ENCODE data around the gene RGS8.

Gene RGS8

DNA sequence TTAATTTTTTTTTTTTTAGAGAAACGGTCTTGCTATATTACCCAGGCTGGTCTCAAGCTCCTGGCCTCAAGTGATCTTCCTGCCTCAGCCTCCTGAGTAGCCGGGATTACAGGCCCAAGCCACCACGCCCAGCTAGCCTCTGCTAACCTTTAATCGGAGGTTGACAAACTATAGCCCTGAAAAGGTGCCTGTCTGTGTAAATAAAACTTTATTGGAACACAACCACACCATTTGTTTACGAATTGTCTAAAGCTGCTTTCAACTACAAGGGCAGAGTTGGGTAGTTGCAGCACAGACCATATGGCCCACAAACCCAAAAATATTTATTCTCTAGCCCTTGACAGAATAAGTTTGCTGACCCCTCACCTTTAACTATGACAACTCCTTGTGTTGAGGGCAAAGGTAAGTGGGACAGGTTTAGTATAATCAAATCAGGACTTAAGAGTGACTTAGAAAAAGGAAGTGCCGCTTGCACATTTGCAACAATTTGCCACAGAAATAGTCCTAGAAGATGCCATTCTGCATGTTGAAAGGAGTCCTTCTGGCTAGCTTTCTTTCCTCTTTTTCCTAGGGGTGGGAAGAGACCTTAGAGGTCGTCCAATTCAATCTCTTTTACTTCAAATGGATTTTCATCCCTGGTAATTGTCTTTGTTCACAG is 16.4 kb downstream of the RGS8 start:
- TF ChIP-seq, protein P1, sequence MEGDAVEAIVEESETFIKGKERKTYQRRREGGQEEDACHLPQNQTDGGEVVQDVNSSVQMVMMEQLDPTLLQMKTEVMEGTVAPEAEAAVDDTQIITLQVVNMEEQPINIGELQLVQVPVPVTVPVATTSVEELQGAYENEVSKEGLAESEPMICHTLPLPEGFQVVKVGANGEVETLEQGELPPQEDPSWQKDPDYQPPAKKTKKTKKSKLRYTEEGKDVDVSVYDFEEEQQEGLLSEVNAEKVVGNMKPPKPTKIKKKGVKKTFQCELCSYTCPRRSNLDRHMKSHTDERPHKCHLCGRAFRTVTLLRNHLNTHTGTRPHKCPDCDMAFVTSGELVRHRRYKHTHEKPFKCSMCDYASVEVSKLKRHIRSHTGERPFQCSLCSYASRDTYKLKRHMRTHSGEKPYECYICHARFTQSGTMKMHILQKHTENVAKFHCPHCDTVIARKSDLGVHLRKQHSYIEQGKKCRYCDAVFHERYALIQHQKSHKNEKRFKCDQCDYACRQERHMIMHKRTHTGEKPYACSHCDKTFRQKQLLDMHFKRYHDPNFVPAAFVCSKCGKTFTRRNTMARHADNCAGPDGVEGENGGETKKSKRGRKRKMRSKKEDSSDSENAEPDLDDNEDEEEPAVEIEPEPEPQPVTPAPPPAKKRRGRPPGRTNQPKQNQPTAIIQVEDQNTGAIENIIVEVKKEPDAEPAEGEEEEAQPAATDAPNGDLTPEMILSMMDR (IDR thresholded peaks at IDR 0.05) = no peak

DNA sequence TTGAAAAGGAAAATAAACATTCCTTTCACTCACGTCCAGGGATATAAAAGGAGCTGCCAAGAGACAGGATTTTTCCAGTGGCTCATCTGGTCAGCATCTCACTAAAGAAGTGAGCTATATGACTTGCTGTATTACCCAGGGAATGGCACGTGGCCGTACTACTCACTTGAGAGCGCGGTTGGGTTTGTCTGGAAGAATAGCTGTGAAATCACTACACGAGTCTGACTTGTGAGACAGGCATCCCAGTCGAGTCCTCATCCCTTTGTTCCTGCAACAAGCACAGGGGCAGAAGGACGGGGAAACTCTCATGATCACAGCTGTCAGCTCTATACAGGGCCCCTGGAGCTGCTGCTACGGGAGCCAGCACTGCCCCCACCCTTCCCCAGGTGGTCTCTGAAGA is 17.7 kb downstream of the RGS8 start:
- TF ChIP-seq, protein P1 (IDR thresholded peaks at IDR 0.05) = no peak

GRCh38 chr1:182664296-182664695 is 20.1 kb downstream of the RGS8 start:
- TF ChIP-seq, protein P1 (IDR thresholded peaks at IDR 0.05) = no peak

DNA sequence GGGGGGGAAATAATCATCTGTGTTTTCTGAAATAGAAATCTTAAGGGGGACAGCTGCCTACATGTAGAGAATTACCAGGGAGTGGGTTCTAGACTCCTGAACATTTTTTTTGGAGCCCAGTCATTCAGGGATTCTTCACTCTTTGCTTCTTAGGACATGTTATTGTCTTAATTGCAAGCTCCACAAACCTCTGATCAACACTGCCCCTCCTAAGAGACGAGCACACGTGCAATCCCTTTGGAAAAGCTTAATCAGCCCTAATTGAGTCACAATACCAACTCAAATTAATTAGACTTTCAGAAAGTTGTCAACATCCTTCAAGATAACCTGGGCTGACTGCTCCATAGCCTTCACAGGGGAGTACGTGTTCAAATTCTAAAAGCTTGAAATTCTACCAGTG is 21.4 kb downstream of the RGS8 start:
- TF ChIP-seq, protein P1 (IDR thresholded peaks at IDR 0.05) = no peak

GRCh38 chr1:182662121-182662890 is 22.1 kb downstream of the RGS8 start:
- TF ChIP-seq, protein P1 (IDR thresholded peaks at IDR 0.05) = no peak

- TF ChIP-seq, protein P1 (IDR thresholded peaks at IDR 0.05) = no peak
Observed at GRCh38 chr1:182658055-182658454, 26.3 kb downstream of the RGS8 start.

- TF ChIP-seq, protein P1 (IDR thresholded peaks at IDR 0.05) = no peak
Observed at GRCh38 chr1:182656842-182657397, 27.5 kb downstream of the RGS8 start.
